MV-4-11 (cell line): ENCODE measurements around the gene STON1.
"Not testable (repeated sequence)": the region's sequence is repeated elsewhere in the genome, so short reads cannot be mapped to it uniquely, and the experiment has no call there.

Experiments
- DNase-seq: peaks from one replicate; lab custom pipeline; 2025; lab: John Stamatoyannopoulos, UW

STON1 gene

DNA sequence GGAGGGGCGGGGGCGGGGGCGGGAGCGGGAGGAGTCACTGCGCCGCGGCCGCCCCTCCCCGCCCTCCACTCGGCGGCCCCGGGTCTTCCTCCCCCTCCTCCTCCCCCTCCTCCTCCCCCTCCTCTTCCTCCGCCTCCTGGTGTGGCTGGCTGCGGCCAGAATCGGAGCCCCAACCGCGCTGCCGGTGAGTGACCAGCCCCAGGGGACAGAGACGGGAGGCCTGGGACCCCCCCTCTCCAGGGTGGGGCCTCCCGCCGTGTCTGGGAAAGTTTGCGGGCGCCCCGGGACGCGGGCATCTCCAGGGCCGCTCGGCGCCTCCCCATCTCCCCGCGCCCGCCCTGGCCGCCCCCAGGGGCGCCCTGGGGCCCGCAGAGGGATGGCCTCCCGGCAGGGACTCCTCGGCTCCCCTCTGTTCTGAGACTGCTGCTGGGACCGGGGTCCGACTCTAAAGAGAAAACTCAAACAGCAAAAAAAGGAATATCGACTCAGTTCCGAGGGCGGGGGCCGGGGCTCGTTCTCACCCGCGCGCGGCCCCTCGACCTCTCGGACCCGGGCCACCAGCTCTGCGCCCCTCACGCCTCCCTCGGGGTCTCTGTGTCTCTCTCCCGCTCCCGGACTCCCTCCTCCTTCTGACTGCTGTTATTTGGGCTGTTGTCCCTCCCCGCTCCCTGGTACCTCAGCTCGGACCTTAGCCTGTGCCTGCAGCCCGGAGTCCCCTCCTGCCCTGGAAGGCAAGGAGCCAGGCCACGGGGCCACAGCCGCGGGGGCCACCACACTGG, at the start of gene STON1:
TSS of gene STON1 (plus strand) at position 122 of the 779 bp plus-strand sequence. CDS start 50,480 bp downstream, outside the sequence.
- no peak for DNase-seq

GRCh38 chr2:48480526-48480925, 49.4 kb upstream of the STON1 start:
- DNase-seq = no peak

- no peak for DNase-seq
These were observed 47.6 kb upstream of the STON1 start for GRCh38 chr2:48482313-48482712.

DNA sequence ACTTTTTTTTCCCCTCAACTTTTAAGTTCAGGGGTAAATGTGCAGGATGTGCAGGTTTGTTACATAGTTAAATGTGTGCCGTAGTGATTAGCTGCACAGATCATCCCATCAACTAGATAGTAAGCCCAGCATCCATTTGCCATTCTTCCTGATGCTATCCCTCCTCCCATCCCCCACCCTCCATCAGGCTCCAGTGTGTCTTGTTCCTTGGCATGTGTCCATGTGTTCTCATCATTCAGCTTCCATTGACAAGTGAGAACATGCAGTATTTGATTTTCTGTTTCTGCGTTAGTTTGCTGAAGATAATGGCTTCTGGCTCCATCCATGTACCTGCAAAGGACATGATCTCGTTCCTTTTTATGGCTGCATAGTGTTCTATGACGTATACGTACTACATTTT, 47.2 kb upstream of the STON1 start:
- no peak for DNase-seq

DNA sequence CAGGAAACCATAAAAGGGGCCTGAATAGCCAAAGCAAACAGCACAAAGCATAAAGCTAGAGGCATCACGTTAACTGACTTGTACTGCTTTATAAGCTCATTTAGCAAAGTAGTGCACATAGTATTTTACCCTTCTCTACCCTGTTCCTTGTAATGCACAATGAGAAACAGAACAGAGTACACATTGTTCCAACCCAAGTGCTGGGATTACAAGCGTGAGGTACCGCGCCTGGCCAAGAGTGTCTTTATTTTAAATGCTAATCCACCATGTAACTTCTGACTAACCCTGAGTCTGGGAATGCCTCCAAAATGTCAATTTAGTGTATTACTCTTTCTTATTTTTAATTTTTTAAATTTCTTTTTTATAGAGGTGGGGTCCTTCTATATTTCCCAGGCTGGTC, 46.4 kb upstream of the STON1 start:
- DNase-seq = no peak

DNA sequence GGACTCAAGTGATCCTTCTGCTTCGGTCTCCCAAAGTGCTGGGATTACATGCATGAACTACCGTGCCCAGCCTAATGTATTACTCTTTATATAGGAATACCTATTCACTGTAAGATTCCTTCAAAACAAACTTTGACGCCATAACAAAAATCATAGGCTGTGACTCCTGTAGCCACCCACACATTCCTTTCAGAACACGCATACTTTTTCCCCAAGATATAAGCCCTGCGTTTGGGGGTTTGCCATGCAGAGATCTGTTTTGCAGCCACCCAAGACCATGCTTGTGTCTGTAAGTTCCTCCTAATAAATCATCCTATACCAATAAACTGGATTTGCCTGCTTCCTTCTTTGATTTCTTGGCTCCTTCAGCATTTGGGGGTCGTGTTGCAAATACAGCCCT, 46.0 kb upstream of the STON1 start:
- DNase-seq = no peak

DNA sequence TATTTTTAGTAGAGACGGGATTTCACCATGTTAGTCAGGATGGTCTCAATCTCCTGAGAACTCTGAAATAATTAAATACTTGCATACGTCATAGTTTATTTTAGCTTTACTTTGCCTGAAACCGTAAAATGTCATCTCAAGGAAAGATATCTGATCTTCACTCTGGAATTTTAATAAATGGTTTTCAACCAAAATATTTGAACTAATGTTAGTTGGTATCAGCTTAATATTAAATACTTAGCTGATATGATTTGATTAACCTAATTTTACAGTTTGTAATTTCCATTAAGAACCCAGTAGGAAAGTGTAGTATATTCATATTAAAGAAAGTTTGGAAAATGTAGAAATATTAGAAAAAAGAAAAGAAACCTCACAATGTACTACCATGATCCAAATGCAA, 41.4 kb upstream of the STON1 start:
- no peak for DNase-seq

DNA sequence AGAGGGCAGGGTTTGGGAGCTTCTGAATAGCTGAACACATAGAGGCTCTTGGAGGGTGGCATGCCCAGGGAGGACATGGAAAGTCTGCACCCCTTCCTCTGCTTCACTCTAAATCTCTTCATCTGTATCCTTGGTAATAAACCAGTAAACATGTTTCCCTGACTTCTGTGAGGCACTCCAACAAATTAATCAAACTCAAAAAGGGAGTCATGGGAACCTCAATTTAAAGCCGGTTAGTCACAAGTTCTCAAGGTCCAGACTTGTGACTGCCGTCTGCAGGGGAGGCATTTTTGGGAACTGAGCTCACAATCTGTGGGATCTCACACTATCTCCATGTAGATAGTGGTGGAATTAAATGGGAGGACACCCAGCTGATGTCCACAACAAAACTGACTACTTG, 33.1 kb upstream of the STON1 start:
- DNase-seq = no peak

DNA sequence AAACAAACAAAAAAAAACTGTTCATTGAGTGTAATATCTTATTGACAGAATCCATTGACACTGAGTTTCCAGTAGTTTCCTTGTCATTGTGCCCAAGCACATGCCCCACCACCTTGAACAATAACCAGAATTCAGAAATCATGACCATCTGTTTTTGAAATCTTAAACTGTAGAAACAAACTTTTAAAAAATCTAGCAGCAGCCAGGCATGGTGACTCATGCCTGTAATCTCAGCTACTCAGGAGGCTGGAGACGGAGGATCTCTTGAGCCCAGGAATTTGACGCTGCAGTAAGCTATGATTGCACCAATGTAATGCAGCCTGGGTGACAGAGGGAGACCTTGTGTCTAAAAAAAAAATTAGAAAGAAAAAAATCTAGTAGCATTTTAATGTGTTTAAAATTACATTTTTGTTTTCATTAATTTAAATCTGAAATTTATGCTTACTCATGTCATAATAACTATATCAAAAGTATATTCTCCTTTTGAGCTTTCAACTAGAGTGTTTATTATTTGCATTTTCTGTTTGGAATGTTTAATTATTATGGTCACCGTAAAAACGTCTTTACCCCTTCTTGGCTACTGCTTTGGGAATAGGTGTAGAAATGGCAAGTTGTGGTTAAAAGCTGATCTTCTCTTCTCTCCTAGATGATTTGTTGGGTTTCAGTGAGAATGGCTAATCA, 25.2 kb upstream of the STON1 start:
- no peak for DNase-seq

- DNase-seq = no peak
These were observed 22.8 kb upstream of the STON1 start for GRCh38 chr2:48507111-48507510.

DNA sequence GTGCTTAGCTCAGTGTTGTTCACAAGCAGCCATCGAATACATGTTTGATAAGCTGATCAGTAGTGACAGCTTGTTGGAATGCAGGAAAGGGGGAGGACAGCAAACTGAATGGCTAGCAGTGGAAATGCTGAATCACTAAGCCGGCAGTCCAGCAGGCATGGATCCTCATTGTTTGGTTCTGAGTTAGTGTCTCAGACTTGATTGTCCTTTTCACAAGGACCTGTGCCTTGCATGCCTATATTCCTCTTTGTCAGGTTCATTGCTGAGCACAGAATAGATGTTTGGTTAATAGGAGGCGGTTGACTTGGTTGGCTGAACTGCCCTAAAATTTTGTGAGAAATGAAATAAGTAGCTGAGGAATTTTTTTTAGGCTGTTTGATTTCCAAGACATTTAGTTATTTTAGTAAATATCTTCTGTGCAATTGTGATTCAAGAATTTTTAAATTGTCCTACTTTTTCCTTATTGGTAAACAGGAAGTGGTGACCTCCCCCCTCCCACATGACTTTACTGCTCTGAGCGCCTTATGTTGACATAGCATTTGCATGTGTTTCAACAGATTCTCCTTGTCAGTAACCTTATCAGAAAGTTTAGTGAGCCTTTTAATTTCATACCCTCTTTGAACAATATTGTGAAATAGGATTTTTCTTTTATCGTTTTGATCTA, 21.4 kb upstream of the STON1 start:
- DNase-seq = peak; percentile 40

DNA sequence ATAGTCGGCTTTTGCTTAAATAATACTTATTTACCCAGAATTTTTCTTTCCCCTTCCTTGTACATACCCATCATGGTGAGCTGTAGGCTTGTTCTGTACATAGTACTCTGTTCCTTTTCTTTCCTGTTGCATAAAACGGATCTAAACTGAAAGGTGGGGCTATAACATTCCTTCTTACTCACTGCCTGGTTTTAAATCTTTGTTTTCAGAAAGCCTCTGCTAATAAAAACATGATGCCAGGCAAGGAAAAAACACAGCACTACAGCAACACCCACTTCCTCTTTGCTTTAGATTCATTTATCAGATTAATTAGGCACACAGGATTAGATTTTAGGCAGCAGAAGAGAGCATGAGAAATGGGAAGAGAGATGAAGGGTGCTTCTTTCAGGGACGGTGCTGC, 19.6 kb upstream of the STON1 start:
- DNase-seq = no peak

DNA sequence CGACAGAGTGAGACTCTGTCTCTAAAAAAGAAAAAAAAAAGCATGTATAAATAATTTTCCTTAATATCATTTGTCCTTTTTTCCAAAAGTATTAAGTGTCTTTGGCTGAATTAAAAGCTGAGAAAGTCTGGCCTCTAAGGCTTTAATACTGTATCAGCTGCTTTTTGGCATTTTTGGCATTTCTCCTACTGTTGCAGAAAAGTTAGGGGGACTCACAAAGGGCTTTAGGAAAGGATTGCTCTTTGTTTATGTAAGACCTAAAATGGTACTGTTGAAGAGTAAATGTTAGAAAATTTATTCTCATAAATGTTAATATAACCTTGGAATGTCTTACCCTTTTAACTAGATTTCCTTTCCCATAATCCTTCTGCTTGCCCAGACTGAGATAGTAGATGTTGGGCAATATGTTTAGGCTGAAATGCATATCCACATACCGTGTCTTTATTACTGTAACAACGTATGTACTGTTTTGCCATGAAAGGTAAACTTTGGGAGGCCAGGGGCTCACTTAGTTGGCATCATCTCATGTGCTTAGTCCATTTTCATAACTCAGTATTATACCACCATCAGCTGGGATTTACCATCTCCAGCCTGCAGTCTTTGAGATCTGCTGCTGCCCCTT, 18.0 kb upstream of the STON1 start:
- DNase-seq = no peak

GRCh38 chr2:48512571-48512970, 17.4 kb upstream of the STON1 start:
- DNase-seq = no peak

- no peak for DNase-seq
These were observed 15.5 kb upstream of the STON1 start for GRCh38 chr2:48514348-48515003.

GRCh38 chr2:48515513-48515985, 14.4 kb upstream of the STON1 start:
- no peak for DNase-seq

GRCh38 chr2:48519593-48519992, 10.4 kb upstream of the STON1 start:
- DNase-seq = peak; percentile 53

GRCh38 chr2:48524756-48525155, 5.2 kb upstream of the STON1 start:
- DNase-seq = not testable (repeated sequence)

- no peak for DNase-seq
These were observed 4.5 kb upstream of the STON1 start for GRCh38 chr2:48525269-48525943.

DNA sequence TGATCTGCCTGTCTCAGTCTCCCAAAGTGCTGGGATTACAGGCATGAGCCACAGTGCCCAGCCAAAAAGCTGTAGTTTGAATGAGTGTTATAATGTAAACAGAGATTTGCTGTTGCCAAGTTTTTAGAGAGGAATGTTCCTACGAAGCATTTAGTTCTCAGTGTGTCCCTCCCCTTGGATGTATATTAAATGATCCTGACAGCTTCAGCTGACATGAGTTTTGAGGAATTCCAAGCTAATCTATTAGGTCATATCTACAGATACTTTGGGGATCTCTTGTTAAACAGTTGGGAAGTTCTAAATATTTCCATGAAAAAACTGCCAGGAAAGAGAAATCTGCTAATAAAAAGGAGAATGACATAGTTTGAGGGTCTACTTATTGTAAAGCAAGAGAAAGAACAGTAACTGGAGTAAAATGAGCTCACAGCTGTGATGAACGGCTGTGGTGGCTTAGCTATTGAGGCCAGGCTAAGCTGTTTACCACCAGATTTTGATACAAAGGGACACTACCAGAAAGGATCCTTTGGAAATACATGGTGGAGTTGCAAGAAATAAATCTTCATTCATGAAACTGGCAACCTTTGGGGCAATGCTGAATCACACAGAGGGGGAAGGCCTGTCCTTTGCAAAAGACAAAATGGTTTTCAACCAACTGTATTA, 2.6 kb upstream of the STON1 start:
- DNase-seq = no peak

DNA sequence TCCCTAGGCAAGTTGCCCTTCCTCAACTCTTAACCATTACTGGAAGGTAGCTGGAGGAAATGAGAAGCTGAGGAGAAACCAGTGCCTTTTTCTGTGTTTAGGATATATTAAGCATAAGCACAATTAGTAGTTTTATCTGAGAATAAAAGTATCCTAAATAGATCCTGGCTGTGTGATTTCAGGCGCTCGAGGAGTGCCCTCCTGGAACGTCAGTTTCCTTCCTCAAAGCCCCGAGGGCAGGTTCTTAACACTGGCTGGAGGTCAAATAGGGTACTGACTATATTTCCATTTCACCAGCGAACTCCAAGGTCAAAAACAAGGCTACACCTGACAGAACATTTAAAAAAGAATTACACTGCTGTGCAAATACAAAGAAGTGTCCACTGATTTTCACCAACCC, 1.5 kb upstream of the STON1 start:
- no peak for DNase-seq
